Astrocyte (in vitro differentiated cells and primary cell): Measurements from ENCODE around the gene KMT2B.

ENCODE experiments used
- EZH2 ChIP-seq: IDR thresholded peaks from 2 replicates; pipeline ENCODE4 v1.6.1; 2012; ENCODE audit warnings: mild to moderate bottlenecking, low read length, inconsistent platforms; ENCODE audit not compliant: insufficient read depth
- TF ChIP-seq, protein P1 (sequence below): IDR thresholded peaks from 2 replicates; pipeline ENCODE4 v1.5.1; 2011; ENCODE audit warnings: low read depth, mild to moderate bottlenecking, inconsistent platforms, low read length, moderate library complexity; ENCODE audit not compliant: insufficient read depth

DNA sequence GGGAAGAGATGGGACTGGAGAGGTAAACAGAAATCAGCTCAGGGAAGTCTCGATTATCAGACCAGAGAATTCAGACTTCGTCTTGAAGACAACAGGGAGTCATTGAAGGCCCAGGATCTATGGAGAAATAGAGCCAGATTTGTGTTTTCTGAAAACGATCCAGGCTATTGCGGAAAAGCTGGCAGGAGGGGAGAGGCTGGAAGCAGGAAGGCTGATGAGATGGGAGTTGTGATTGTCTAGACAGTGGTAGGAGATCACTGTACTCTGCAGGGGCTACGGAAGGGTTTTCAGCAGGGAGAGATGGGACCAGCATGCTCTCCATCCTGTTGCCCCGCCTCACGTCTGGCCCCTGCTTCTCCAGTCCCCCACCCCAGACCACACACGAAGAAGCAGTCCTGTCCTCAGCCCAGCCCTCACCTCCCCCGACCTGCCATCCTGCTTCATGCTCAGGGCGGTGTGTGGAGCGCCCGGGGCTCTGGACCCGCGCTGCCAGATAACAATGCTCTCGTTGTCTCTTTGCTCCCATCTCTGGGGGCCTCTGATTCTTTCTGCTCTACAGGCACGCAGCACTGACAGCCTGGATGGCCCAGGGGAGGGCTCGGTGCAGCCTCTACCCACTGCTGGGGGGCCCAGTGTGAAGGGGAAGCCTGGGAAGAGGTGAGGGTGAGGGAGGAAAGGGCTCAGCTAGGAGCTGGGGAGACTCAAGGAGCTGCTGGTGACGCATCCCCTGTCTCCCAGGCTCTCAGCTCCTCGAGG is 59.5 kb downstream of the KMT2B start:
- TF ChIP-seq, protein P1, sequence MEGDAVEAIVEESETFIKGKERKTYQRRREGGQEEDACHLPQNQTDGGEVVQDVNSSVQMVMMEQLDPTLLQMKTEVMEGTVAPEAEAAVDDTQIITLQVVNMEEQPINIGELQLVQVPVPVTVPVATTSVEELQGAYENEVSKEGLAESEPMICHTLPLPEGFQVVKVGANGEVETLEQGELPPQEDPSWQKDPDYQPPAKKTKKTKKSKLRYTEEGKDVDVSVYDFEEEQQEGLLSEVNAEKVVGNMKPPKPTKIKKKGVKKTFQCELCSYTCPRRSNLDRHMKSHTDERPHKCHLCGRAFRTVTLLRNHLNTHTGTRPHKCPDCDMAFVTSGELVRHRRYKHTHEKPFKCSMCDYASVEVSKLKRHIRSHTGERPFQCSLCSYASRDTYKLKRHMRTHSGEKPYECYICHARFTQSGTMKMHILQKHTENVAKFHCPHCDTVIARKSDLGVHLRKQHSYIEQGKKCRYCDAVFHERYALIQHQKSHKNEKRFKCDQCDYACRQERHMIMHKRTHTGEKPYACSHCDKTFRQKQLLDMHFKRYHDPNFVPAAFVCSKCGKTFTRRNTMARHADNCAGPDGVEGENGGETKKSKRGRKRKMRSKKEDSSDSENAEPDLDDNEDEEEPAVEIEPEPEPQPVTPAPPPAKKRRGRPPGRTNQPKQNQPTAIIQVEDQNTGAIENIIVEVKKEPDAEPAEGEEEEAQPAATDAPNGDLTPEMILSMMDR, result no peak
- TF ChIP-seq EZH2, result no peak
